ENCODE measurements around the gene ADGRB3.

The ADGRB3 gene

GRCh38 chr6:68754681-68755213 lies 119.7 kb downstream of the ADGRB3 start:
- no peak for DNase-seq (ENCODE audit: extremely low read depth, low read depth)
- no peak for TF ChIP-seq CTCF (IDR thresholded peaks at IDR 0.05; ENCODE audit: low read depth, low read length)

GRCh38 chr6:68756454-68757375 lies 121.6 kb downstream of the ADGRB3 start:
- TF ChIP-seq CTCF (IDR thresholded peaks at IDR 0.05; ENCODE audit: low read depth, low read length), result no peak
- DNase-seq (ENCODE audit: extremely low read depth, low read depth), result no peak

- no peak for DNase-seq (ENCODE audit: extremely low read depth, low read depth)
- TF ChIP-seq CTCF (IDR thresholded peaks at IDR 0.05; ENCODE audit: low read depth, low read length), result no peak
Measured at GRCh38 chr6:68757821-68758220, 122.7 kb downstream of the ADGRB3 start.

GRCh38 chr6:68758559-68758958 lies 123.5 kb downstream of the ADGRB3 start:
- no peak for TF ChIP-seq CTCF (IDR thresholded peaks at IDR 0.05; ENCODE audit: low read depth, low read length)
- no peak for DNase-seq (ENCODE audit: extremely low read depth, low read depth)

- TF ChIP-seq CTCF (IDR thresholded peaks at IDR 0.05; ENCODE audit: low read depth, low read length), result no peak
- DNase-seq (ENCODE audit: extremely low read depth, low read depth), result no peak
Measured at GRCh38 chr6:68760485-68760884, 125.4 kb downstream of the ADGRB3 start.

GRCh38 chr6:68760941-68761676 lies 126.0 kb downstream of the ADGRB3 start:
- no peak for TF ChIP-seq CTCF (IDR thresholded peaks at IDR 0.05; ENCODE audit: low read depth, low read length)
- DNase-seq (ENCODE audit: extremely low read depth, low read depth), result no peak

GRCh38 chr6:68761985-68762384 lies 126.9 kb downstream of the ADGRB3 start:
- no peak for DNase-seq (ENCODE audit: extremely low read depth, low read depth)
- no peak for TF ChIP-seq CTCF (IDR thresholded peaks at IDR 0.05; ENCODE audit: low read depth, low read length)

Data from AG09319 (cell line).